ENCODE results near the gene BCL2L1.
"Not testable (repeated sequence)": the region's sequence is repeated elsewhere in the genome, so short reads cannot be mapped to it uniquely, and the experiment has no call there.

The BCL2L1 gene

DNA sequence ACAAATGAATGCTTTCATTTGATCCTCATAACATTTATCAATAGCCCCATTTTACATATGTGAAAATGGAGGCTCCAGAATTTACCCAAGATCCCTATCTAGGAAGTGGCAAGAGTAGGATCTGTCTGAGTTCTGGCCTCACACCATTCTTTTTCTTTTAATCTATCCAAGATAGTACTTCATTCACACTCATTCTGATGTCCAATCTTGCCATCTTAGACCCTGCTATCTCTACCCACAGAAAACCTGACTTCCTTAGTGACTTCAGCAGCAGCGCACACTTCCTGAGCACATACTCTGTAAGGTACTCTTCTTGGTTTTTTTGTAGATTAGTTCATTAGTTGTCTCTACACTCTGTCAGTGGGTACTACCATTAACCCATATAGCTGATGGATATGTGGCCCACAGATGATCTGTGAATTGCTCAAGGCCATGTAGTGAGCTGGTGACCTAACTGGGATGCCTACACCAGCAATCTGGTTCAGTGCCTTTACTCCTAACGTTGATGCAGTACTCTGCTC, 48.7 kb downstream of the BCL2L1 start:
- no peak for DNase-seq

DNA sequence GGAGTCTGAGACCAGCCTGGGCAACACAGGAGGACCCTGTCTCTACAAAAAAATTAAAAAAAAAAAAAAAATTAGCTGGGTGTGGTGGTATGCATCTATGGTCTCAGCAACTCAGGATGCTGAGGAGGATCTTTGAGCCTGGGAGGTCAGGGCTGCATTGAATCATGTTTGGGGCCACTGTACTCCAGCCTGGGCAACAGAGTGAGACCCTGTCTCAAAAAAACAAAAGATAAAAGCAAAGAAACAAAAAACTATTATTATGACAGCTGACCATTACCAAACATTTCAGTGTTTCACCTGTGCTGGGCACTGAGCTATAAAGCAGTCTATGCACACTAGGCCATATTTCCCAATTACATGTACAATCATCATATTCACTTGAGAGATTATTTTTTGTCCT, 49.2 kb downstream of the BCL2L1 start:
- DNase-seq, result no peak

DNA sequence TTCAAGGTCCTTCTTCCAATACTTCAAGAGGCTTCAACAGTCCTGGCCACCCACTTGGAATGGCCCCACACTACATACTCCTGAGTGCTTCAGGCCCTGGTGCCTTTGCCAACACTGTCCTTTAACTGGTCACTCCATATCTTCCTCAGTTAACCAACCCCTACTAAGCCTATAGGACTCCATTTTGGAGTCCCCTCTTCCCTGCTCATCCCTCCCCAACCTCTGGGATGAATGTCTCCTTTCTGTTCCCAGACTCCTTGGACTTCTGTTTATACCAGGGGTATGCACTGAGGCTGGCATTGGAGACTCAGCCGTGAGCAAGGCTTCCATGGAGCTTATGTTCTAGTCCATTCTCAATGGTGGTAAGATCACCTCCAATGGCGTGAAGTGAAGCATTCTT, 51.3 kb downstream of the BCL2L1 start:
- DNase-seq, result no peak

DNA sequence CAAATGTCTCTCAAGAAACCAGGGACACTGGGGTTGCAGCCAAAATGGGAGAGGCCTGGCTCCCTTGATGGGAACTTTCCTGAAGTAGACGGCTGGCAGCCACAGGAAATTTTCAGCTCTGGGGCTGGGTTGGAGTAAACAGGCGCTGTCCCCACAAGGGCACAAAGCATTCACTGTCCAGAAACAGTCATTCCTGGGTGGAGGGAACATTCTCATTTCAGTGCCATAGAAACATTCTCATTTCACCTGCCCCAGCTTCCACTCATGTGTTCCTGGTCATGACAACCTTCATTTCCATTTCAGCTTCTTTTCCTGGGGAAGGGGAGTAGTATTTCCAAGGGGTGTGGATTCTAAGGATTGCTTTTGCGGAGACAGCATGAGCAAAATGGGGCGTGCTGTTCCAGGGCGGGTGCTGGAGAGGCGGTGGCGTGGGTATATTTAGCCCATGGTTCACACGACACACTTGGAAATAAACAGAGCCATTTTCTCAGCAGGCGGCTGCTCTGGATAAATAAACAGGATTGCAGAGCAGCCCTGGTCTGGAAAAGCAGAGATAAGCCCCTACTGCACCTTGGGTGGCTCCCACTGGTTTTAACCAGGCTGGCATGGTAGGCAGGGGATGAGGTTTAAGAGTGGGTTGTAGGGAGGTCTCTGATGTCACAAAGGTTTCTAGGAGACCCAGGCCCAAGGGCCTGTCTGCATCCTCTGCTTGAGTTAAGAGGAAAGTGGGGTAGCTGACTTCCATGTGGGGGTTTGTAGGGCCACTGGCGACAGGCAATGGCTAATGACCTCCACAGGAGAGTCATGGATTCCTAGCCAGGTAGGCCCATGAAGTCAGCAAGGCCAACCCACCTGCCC, 52.1 kb downstream of the BCL2L1 start:
- no peak for DNase-seq

DNA sequence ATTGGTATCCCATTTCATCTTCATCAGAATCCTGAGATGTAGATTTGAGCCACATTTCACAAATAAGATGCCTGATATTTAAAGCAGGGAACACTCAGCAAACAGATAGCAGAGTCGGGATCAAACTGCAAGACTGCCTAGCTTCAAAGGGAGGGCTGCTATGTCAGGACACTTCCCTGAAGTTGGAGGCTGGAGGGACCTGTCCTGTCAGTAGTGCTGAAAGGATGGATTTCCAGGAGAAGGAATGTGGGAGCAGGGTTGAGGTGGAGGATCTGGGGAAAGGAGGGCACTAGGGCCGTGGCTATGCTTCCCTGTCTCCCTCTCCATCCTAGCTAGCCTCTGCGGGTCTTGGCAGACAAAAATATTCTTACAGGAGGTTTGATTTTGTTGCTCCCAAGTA, 52.8 kb downstream of the BCL2L1 start:
- DNase-seq, result no peak

DNA sequence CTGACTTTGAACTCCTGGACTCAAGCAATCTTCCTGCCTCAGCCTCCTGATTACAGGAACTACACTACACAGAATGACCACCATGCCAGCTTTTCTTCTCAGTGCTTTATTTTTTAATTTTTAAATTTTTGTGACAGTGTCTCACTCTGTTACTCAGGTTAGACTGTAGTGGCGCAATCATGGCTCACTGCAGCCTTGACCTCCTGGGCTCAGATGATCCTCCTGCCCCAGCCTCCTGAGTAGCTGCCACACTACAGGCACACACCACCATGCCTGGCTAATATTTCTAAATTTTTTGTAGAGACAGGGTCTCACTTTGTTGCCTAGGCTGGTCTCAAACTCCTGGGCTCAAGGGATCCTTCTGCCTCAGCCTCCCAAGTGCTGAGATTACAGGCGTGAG, 53.7 kb downstream of the BCL2L1 start:
- DNase-seq, result not testable (repeated sequence)

DNA sequence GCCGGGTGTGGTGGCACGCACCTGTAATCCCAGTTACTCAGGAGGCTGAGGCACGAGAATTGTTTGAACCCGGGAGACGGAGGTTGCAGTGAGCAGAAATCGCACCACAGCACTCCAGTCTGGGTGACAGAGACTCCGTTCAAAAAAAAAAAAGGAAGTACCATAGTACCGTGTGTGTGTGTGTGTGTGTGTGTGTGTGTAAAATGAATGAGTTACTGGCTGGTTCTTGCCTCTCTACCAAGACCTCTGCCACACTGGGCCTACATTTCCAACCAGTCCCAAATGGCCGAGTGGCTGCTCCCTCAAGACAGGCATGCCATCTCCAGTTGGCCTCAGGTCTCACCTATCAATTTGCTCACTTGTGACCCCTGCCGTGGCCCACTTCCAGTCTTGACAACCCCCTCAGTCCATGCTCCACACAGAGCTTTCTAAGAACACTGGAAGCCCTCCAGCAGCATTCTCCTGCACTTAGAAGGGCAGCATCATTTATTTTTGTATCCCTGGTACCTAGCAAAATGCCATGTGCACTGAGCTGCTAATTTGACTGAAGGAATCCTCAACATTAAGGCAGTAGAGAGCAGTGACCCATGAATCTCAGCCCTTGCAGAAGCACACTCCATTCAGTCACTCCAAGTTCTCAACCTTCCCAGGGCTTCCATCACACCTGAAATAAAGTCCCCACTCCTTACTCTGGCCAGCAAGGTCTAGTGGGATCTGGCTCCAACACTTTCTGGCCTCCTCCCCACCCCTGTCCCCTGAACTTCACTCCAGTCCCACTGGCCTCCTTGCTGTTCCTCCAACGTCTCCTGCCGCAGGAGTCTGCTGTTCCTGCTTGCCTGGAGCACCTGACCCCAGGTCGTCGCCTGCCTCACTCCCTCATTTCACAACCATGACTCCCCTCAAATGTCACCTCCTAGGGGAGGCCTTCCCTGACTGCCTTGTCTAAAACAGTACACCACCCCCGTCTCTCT, 55.1 kb downstream of the BCL2L1 start:
- DNase-seq, result no peak

DNA sequence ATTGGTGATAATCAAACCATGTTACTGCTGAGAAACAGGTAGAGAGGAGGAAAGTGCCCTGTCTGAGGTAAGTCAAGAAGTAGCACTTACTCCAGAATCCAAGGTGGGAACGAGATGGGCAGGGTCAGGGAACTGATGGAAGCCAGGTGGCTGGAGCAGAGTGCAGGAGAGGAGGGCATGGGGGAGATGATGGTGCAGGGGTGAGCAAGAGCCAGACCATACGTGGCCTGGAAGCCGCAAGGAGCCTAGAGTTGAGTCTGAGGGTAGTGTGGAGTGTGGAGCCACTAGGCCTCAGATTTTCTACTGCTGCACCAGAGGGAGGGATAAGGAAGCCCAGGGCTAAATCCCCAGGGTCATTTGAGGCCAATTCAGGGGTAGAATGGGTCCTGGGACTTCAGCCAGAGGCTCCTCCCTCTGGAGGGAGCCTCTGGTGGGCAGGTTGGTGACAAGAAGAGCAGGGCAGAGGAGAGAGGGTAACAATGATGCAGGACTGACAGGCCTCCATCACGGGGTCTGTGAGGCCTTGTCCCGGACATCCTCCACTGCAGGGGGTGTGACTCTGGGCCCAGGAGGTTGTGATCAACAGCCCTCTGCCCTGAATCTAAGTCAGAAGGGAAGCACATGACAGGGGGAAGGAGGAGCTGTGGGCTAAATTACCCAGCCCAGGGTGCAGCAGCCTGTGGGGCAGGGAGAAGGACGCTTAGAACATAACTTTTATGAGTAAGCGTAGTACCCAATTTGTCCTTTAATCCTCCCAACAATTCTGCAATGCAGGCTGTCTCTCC, 56.2 kb downstream of the BCL2L1 start:
- no peak for DNase-seq

DNA sequence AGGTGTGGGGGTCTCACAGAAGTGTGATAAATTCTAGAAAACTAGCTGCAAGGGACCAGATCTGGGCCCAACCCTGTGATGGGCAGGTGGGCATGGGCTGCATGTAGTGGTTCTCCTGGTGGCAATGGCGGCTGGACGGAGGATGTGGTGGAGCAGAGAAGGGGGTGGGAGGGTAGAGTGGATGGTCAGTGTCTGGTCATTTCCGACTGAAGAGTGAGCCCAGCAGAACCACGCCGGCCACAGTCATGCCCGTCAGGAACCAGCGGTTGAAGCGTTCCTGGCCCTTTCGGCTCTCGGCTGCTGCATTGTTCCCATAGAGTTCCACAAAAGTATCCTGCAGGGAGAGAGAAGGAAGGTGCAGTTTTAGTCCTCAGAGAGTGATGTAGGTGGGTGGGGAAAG, 56.9 kb downstream of the BCL2L1 start:
- no peak for DNase-seq

DNA sequence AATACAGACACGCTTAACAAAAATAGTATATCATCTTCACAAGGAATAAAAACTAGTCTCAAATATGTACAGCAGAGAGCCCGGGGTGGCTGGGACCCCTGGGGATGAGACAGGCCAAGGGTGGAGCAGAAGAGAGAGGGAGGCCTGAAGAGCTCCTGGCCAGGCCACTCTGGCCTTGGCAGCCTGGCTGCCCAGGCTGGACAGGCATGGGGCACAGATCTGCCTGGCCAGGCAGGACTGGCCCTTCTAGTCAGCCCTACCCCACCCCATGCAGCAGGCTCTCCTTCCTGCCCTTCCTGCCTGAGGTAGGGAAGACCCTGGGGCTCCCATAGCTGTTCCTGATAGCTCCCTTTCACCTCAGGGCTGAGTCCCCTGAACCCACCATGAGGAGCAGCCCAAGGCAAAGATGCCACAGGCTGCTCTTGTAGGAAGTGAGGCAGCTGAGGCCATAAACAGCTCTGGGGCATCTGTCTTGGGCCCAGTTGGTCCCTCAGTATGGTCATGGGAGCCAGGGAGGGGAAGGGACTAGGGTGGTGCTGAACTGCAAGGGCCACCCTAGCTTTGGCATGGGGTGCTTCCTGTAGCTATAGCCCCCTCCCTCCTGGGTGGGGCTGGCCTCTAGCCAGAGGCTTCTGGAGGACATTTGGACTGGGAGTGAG, 57.8 kb downstream of the BCL2L1 start:
- no peak for DNase-seq

DNA sequence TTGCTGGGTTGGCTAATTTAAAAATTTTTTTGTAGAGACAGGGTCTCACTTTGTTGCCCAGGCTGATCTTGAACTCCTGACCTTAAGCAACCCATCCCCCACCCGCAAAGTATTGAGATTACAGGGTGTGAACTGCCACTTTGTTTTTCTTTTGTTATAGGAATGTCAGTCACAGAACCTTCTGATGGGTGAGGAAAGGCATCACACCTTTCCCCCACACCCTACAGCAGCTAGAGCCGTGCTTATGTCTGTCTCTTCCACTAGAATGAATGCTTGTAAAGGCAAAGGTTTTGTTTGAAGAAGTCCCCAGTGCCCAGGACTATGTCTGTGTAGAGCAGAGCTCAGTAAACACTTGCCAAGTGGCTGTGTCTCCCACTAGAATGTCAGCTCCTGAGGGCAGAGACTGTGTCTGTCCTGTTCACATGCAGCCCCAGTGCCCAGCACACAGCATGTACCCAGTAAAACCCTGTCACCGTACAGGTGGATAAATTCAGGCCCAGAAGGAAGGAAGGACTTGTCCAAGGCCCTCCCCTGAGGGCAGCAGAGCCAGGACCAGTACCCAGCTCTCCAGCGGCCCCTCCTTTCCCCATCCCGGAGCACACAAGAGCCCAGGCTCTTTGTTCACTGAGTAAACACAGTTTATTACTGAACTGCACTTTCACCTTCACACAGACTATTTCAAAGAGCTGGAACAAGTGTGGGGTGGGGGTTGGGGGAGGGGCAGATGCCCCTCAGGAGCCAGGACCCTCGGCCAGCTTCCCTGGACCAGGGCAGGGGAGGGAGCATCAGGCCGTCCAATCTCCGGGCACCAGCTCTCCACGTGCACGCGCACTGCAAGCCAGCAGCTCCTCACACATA, 58.6 kb downstream of the BCL2L1 start:
- DNase-seq, result no peak

DNA sequence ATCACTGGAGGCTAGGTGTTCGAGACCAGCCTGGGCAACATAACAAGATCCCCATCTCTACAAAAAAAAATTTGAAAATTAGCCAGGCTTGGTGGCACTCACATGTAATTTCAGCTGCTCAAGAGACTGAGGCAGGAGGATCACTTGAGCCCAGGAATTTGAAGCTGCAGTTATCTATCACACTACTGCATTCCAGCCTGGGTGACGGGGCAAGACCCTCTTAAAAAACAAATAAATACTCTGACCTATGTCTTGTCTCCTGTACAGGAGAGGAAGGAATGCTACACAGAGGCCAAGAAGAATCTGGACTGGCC, 59.2 kb downstream of the BCL2L1 start:
- DNase-seq, result no peak

DNA sequence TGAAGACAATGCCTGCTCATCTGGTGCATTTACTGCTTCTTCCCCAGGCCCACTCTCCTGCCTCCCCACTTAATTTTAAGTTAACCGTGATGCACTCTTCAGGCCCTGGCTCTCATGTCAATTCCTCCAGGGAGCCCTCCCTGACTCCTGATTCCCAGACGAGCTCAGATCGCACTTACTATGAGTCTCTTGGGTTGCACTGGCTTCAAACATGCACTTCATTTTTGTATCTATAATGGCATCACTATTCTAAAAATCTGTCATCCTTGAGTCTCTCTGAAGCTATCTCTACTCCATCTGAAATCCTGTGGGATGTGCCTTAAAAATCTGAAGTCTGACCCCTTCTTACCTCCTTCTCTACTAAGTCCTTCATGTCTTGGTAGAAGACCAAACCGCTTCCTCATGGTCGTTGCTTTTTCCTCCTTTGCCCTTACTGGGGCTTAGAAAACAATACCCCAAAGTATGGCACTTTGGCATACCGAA, 60.3 kb downstream of the BCL2L1 start:
- DNase-seq, result no peak

DNA sequence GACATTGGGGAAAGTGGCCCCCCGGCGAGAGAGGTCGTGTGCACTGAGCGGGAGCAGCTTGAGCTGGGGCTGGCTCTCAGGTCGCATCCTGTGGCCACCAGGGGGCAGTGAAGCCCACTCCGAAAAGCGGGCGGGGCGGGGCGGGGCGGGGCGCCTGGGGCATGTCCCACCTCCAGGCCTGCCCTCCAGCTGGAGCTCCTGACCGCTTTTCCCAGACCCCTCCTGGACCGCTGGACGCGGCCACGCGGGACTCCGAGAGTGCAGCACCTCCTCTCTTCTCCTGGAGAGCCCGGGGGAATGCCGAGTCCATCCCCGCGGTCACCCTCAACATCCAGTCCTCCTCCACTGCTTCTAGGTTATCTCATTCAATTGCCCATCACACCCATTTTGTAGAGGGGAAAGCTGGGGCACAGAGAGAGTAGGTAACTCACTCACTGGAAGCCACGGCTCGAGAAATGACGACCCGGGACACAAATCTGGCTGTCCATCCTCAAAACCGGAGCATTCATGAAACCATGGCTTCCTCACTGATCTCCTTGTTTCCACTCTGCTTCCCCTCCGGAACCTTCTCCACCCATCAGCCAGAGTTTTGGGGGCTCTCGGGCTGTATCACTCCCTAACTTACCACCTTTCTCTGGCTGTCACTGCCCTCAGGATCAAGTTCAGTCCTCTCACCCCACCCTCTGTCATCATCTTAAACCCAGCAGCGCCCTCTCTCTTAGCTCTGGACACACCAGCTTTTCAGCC, 60.9 kb downstream of the BCL2L1 start:
- peak; percentile 73 to 78 for DNase-seq

DNA sequence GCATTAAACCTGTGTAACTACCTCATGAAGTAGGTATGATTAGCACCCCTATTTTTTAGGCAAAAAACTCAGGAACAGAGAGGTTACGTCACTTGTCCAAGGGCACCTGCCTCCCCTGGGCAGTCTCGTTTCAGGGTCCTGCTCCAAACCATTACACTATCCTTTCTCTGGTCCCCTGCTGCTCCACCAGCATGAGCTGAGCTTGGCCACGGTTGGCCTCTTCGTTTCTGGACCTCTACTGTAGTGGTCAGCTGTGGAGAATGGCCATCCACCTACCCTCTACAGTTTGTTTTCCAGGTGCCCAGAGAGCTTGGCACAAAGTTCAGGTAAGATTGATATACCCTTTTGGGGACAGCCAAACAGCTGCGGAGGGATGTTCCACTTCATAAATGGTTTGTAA, 68.1 kb downstream of the BCL2L1 start:
- no peak for DNase-seq

DNA sequence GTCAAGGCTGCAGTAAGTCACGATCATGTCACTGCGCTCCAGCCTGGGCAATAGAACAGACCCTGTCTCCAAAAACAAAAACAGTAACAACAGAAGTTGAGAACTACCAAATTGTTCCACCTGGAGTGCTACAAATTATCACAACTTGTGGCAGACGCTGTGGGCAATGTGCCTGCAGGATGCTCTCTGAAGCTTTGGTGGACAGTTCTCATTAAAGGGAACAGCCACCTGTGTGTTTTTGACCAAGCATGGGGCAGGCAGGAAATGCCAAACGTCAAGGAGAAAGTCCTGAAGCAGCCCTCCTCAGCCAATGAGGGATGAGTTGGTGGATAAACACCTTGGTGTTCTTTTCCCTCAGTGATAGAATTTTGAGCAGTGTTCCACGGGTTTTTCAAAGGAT, 69.1 kb downstream of the BCL2L1 start:
- DNase-seq, result no peak

DNA sequence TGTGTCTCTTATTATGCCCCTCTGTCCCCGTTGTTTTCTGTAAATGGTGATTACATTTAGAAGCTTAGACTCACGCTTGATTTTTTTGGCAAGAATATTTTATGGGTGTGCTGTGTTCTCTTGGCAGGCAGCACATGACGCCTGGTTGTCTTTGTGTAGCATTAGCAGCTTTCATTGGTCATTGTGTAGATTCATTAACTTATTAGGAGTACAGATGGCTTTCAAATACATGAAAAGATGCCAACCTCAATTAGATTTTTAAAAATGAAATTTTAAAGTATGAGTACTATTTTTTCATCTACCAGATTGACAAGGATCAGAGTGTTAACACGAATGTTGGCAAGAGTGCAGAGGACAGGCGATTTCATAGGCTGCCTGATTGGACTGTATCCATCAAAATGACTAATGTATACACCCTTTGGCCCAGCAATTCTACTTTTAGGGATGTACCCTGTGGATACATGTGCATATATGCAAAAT, 69.7 kb downstream of the BCL2L1 start:
- DNase-seq, result no peak

DNA sequence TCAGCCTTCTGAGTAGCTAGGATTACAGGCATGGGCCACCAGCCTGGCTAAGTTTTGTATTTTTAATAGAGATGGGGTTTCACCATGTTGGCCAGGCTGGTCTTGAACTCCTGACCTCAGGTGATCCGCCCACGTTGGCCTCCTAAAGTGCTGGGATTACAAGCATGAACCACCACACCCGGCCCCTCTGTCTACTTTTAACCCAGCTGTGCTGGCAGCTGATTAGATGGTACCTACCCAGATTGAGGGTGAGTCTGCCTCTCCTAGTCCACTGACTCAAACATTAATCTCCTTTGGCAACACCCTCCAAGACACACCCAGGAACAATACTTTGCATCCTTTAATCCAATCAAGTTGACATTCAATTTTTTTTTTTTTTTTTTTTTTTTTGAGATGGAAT, 74.6 kb downstream of the BCL2L1 start:
- DNase-seq, result not testable (repeated sequence)

DNA sequence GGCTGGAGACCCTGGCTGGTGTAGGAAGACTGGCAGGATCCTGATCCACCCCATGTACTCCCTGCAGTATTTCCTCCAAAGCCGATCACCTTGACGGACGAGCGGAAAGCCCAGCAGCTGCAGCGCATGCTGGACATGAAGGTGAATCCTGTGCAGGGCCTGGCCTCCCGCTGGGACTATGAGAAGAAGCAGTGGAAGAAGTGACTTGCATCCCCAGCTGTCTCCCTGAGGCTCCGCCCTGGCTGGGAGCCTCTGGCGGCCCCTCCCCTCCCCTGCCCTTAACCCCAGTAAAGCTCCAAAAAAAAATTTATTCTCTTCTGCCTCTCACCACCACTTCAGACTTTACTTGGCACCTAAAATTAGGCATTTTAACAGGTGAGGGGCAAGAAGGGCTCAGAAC, 78.0 kb downstream of the BCL2L1 start:
- DNase-seq, result no peak

DNA sequence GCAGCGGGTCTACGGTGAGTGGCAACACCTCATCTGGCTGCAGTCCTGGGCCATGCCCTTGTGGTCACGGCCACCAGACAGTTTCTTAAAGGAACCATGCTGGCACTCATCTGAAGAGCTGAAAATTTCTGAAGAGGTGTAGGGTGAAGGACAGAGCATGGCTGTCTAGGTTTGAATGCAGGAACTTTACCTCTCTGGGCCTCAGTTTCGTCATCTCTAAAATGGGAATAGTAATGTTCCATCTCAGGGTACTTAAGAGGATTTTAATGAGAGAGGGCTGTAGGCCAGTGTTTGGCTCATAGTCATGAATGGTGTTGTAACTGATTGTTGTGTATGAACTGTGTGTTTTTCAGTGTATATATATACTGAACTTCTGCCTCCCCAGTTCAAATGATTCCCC, 79.1 kb downstream of the BCL2L1 start:
- DNase-seq, result no peak

Measured in stimulated activated CD4-positive, alpha-beta T cell treated with anti-CD3 and anti-CD28 coated beads, Interleukin-2, amount 100 ng/mL, for 48 hours (primary cell).